Stimulated activated CD8-positive, alpha-beta memory T cell treated with anti-CD3 and anti-CD28 coated beads, Interleukin-12 subunit alpha, Interleukin-12 subunit beta, amount 100 ng/mL, for 4 hours (primary cell): ENCODE measurements around the gene ZNF618.

ENCODE experiments used
- DNase-seq: peaks from one replicate; pipeline ENCODE4 v3.0.0-alpha.2; 2020; ENCODE audit warnings: low read depth

ZNF618 gene

GRCh38 chr9:113934829-113935676 lies 58.9 kb downstream of the ZNF618 start:
- no peak for DNase-seq

- no peak for DNase-seq
These were observed 59.7 kb downstream of the ZNF618 start for GRCh38 chr9:113935677-113936380.

GRCh38 chr9:113940077-113940476 lies 64.0 kb downstream of the ZNF618 start:
- DNase-seq, result no peak

GRCh38 chr9:113941056-113941455 lies 64.9 kb downstream of the ZNF618 start:
- DNase-seq, result no peak

GRCh38 chr9:113941526-113941925 lies 65.4 kb downstream of the ZNF618 start:
- no peak for DNase-seq

- no peak for DNase-seq
These were observed 67.3 kb downstream of the ZNF618 start for GRCh38 chr9:113943112-113944009.

GRCh38 chr9:113945784-113946183 lies 69.7 kb downstream of the ZNF618 start:
- no peak for DNase-seq

GRCh38 chr9:113946496-113947115 lies 70.5 kb downstream of the ZNF618 start:
- no peak for DNase-seq

GRCh38 chr9:113947941-113948340 lies 71.8 kb downstream of the ZNF618 start:
- DNase-seq, result no peak

- no peak for DNase-seq
These were observed 72.9 kb downstream of the ZNF618 start for GRCh38 chr9:113948891-113949570.

- DNase-seq, result no peak
These were observed 73.5 kb downstream of the ZNF618 start for GRCh38 chr9:113949571-113950078.

DNA sequence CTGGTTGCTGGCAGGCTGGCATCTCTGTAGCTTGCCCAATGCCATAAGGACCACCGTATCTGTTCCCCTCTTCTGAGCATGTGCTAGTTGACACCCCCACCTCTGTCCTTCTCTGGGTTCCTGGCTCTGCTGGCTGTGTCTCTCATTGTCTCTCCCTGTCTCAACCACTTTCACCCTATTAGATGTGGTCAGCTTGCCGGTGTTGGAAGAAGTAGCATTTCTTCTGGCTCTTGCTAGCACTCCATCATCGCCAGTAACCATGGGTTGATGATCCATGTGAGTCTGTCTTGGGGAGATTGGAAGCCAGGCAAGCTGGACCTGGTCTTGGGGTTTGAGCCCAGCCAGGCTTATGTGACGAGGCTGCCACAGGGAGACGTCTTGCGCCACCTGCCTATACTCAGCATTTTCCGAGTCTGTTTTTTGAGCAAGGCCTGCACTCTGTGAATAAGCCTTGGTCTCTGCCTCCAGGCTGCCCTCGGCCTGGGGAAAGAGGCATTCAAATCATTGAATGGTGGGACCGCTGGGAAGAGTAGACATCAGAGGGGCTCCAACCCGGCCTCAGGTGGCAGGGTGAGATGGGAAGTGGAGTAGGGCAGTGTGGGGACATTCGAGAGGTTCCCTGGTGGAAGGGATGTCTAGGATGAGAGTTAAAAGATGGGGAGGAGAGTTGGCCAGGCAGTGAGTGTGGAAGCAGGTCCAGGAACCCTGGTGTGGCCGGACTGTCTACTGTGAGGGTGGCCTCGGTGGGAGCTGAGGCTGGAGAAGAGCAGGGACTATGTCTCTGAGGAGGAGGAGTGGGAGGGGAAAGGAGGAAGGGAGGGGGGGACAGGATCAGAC lies 74.3 kb downstream of the ZNF618 start:
- DNase-seq, result no peak

GRCh38 chr9:113951032-113951372 lies 74.9 kb downstream of the ZNF618 start:
- no peak for DNase-seq

- DNase-seq, result no peak
These were observed 76.6 kb downstream of the ZNF618 start for GRCh38 chr9:113952676-113953075.

DNA sequence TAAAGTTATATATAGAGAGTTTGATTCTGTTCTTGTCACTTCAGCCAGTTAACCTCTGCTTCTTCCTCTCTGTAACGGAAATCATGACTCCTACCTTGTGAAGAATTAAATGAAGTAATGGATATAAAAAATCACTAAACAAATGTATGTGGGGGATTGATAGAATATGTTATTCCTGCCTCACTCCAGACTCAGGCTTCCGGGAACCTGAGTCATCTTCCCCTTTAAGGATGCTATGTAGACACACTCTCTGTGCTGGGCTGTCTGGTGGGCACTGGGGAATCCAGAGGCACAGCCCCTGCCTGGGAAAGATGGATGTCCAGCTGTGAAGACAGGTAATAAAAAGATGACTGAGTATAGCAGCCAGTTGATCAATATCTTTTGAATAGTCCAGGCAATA lies 77.4 kb downstream of the ZNF618 start:
- DNase-seq, result no peak

- DNase-seq, result no peak
These were observed 78.5 kb downstream of the ZNF618 start for GRCh38 chr9:113954591-113954990.

- no peak for DNase-seq
These were observed 79.1 kb downstream of the ZNF618 start for GRCh38 chr9:113955076-113955752.

GRCh38 chr9:113956901-113957300 lies 80.8 kb downstream of the ZNF618 start:
- DNase-seq, result no peak

DNA sequence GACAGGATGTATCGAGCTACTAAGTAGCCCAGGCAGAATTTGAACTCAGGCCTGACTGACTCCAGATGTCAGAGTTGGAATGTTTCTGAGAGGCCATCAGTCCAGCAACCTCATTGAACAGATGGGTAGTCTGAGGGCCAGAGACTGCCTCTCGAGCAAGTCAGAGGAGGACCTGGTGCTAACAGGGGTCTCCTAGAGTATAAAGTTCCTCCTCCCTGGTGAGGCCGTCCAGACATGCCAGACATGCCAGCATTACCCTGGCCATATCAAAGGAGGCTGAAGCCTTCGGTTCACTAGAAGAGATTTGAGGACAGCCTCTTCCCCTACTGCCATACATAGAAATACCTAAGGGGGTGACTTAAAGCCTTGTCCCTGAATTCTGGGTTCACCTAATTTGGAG lies 81.2 kb downstream of the ZNF618 start:
- no peak for DNase-seq
